ENCODE results near the gene TLE4. TPM values are rescaled to one million over a fixed set of nuclear protein-coding genes. Genes with fewer than 3 reads are reported as not detected.

The TLE4 gene
- total RNA-seq, 2 donors from 2014 or later, result 9.7 to 130 TPM

GRCh38 chr9:79555474-79556089, 16.2 kb upstream of the TLE4 start:
- TF ChIP-seq POLR2A (IDR thresholded peaks at IDR 0.05) (no peak), POLR2AphosphoS5 (IDR thresholded peaks at IDR 0.05) (no peak)
- TF ChIP-seq, protein P1, sequence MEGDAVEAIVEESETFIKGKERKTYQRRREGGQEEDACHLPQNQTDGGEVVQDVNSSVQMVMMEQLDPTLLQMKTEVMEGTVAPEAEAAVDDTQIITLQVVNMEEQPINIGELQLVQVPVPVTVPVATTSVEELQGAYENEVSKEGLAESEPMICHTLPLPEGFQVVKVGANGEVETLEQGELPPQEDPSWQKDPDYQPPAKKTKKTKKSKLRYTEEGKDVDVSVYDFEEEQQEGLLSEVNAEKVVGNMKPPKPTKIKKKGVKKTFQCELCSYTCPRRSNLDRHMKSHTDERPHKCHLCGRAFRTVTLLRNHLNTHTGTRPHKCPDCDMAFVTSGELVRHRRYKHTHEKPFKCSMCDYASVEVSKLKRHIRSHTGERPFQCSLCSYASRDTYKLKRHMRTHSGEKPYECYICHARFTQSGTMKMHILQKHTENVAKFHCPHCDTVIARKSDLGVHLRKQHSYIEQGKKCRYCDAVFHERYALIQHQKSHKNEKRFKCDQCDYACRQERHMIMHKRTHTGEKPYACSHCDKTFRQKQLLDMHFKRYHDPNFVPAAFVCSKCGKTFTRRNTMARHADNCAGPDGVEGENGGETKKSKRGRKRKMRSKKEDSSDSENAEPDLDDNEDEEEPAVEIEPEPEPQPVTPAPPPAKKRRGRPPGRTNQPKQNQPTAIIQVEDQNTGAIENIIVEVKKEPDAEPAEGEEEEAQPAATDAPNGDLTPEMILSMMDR (IDR thresholded peaks at IDR 0.05), result no peak
- H3K4me1 ChIP-seq (replicated peaks), result no peaks in the 10 kb centered on the region
- intact Hi-C loops (cut with DNase I), result no loop called here
- no peak overlapping the region for H3K4me3 ChIP-seq
- DNase-seq (ENCODE audit: low spot score), result no peak
- H3K27ac ChIP-seq, result no peak overlapping the region
- H3K36me3 ChIP-seq, result no peaks in the 10 kb centered on the region
- H3K9me3 ChIP-seq, result no peaks in the 10 kb centered on the region
- no peaks in the 10 kb centered on the region for H3K27me3 ChIP-seq (replicated peaks; ENCODE audit: insufficient read depth)
- 54% methylated on average over 5 of the region's 5 CpGs for WGBS

DNA sequence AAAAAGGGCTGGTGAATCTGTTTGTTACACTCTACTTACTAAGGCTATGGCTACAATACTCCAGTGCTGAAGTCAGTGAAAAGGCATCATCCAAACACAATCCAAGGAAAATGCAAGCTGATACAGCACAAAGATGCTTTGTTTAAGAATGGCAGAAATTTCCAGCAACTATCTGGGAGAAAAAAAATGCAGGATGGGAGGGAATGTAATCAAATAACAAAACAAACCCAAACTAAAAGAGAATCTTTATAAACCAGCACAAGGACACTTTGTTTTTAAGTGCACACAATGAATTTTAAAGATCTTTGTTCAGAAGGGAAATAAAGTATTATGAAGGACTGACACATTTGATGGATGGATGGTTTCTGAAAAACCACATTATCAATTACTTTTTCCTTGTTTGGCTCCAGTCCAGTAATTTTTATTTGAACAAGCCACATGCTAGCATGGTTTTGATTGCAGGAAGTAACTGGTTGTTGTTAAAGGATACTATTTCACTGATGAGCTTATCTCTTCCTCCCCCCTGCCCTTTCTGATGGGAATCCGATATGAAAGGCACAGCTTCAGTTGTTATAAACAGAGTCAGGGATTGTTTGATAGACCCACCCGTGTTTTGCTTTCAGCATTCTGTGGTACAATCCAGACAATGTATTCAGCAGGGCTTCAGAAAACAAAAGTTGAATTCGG, 12.1 kb upstream of the TLE4 start:
- no peaks in the 10 kb centered on the region for H3K4me1 ChIP-seq (replicated peaks)
- no peak overlapping the region for H3K4me3 ChIP-seq
- no peaks in the 10 kb centered on the region for H3K27me3 ChIP-seq (replicated peaks; ENCODE audit: insufficient read depth)
- H3K9me3 ChIP-seq, result no peaks in the 10 kb centered on the region
- no peaks in the 10 kb centered on the region for H3K36me3 ChIP-seq
- no peak overlapping the region for H3K27ac ChIP-seq
- WGBS, result 47% methylated on average over 3 of the region's 3 CpGs
- intact Hi-C loops (cut with DNase I), result no loop called here
- DNase-seq (ENCODE audit: low spot score), result no peak
- TF ChIP-seq POLR2A (IDR thresholded peaks at IDR 0.05), result no peak
- TF ChIP-seq, protein P1 (IDR thresholded peaks at IDR 0.05), result no peak
- TF ChIP-seq POLR2AphosphoS5 (IDR thresholded peaks at IDR 0.05), result no peak

DNA sequence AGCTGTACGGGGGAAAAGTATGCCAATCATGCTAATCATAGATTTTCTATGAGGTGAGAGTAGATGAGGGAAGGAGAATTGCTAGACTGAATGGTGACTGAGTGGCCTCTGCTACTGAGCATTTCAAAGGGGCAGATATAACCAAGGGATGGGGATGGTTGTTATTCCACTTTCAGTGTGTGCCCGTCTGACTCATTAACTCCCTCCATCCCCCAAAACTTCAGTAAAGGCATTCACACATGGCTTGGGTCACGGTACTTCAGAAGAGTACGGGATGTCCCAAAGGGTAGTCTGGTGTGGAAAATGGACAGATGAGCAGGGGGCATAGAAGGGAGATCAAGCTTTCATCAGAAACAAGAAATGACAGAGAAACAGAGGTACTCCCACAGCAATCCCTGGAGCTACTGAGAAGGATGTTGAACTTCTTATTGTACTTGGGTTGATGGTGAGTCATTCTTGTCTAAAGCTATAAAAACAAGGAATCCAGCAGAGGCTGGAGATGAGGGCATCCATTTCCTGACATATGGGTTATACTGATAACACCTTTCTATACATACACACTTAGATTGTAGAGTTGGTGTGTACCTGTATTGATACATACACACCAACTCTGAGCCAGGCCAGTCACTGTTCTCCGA, 8.9 kb upstream of the TLE4 start:
- H3K27ac ChIP-seq, result no peak overlapping the region
- intact Hi-C loops (cut with DNase I), result no loop called here
- no peaks in the 10 kb centered on the region for H3K27me3 ChIP-seq (replicated peaks; ENCODE audit: insufficient read depth)
- WGBS, result 86% methylated on average over 5 of the region's 5 CpGs
- TF ChIP-seq POLR2AphosphoS5 (IDR thresholded peaks at IDR 0.05) (no peak), POLR2A (IDR thresholded peaks at IDR 0.05) (no peak)
- TF ChIP-seq, protein P1 (IDR thresholded peaks at IDR 0.05), result no peak
- no peak for DNase-seq (ENCODE audit: low spot score)
- no peaks in the 10 kb centered on the region for H3K4me1 ChIP-seq (replicated peaks)
- no peak overlapping the region for H3K4me3 ChIP-seq
- H3K9me3 ChIP-seq, result no peaks in the 10 kb centered on the region
- H3K36me3 ChIP-seq, result no peaks in the 10 kb centered on the region

GRCh38 chr9:79564105-79564504, 7.7 kb upstream of the TLE4 start:
- Histone ChIP-seq H3K4me3 (no peak overlapping the region), H3K4me1 (replicated peaks) (no peaks in the 10 kb centered on the region), H3K27ac (no peak overlapping the region), H3K27me3 (replicated peaks; ENCODE audit: insufficient read depth) (no peaks in the 10 kb centered on the region), H3K9me3 (no peaks in the 10 kb centered on the region), H3K36me3 (no peaks in the 10 kb centered on the region)
- intact Hi-C loops (cut with DNase I), result no loop called here
- WGBS, result 71% methylated on average over 2 of the region's 2 CpGs
- DNase-seq (ENCODE audit: low spot score), result no peak
- no peak for TF ChIP-seq POLR2A (IDR thresholded peaks at IDR 0.05)
- no peak for TF ChIP-seq POLR2AphosphoS5 (IDR thresholded peaks at IDR 0.05)
- TF ChIP-seq, protein P1 (IDR thresholded peaks at IDR 0.05), result no peak

All from prostate gland (tissue), 2 donors.